GM10248 (cell line): ENCODE measurements around the gene RSRC1.

Experiments used
- CTCF ChIA-PET: fragments of 300-600 bp; sonication (Branson Sonifier 250); formaldehyde crosslinking; extraction: SDS; loops from one replicate; lab custom pipeline; 2021; ENCODE audit warnings: antibody characterized with exemption; lab: Yijun Ruan, JAX
- POLR2A ChIA-PET: fragments of 350-650 bp; sonication (Branson Sonifier 250); formaldehyde crosslinking; extraction: SDS; loops from one replicate; lab custom pipeline; 2020; ENCODE audit warnings: antibody characterized with exemption; lab: Yijun Ruan, JAX
- DNase-seq: peaks from one replicate; pipeline ENCODE4 v3.0.0; 2012; ENCODE audit errors: extremely low spot score
- CTCF ChIP-seq: IDR thresholded peaks from 2 replicates; pipeline ENCODE4 v1.5.1; 2012; ENCODE audit warnings: mild to moderate bottlenecking, low read depth; ENCODE audit errors: extremely low read depth, missing control alignments, control extremely low read depth

RSRC1 gene

GRCh38 chr3:158528076-158528674 is 418.3 kb downstream of the RSRC1 start:
- POLR2A ChIA-PET: no interaction called here
- no peak for TF ChIP-seq CTCF
- DNase-seq: no peak
- CTCF ChIA-PET: interaction anchor here (1.3 to 2.0 kb wide), 4 partner anchors 9 to 921 kb away, joined by 3 to 7 read pairs (median 4); no protein-coding TSS in a partner anchor

- no peak for DNase-seq
- TF ChIP-seq CTCF: no peak
- ChIA-PET CTCF (interaction anchor here (0.7 to 3.1 kb wide), 10 partner anchors 10 to 999 kb away, joined by 3 to 11 read pairs (median 4); no protein-coding TSS in a partner anchor), POLR2A (no interaction called here)
Observed at GRCh38 chr3:158531334-158531733, 421.4 kb downstream of the RSRC1 start.

- POLR2A ChIA-PET: no interaction called here
- no peak for DNase-seq
- CTCF ChIA-PET: interaction anchor here (0.8 to 3.1 kb wide), 9 partner anchors 15 to 1000 kb away, joined by 3 to 11 read pairs (median 5); no protein-coding TSS in a partner anchor
- TF ChIP-seq CTCF: peak; percentile 42
Observed at GRCh38 chr3:158532099-158532734, 422.3 kb downstream of the RSRC1 start.

- no peak for TF ChIP-seq CTCF
- DNase-seq: no peak
- ChIA-PET CTCF (interaction anchor here (1.8 kb wide), 1 partner anchor 10 kb away, joined by 4 read pairs; no protein-coding TSS in a partner anchor), POLR2A (no interaction called here)
Observed at GRCh38 chr3:158535918-158536317, 426.0 kb downstream of the RSRC1 start.

GRCh38 chr3:158539414-158540014 is 429.6 kb downstream of the RSRC1 start:
- ChIA-PET CTCF (interaction anchor here (0.6 to 2.9 kb wide), 20 partner anchors 8 to 1007 kb away, joined by 3 to 11 read pairs (median 5); partner anchors contain the start of genes GFM1 and MFSD1), POLR2A (no interaction called here)
- TF ChIP-seq CTCF: peak; percentile 30
- DNase-seq: no peak

- DNase-seq: no peak
- TF ChIP-seq CTCF: no peak
- ChIA-PET POLR2A (no interaction called here), CTCF (interaction anchor here (0.6 to 2.9 kb wide), 15 partner anchors 9 to 675 kb away, joined by 3 to 11 read pairs (median 6); partner anchors contain the start of genes GFM1 and MFSD1)
Observed at GRCh38 chr3:158540066-158540465, 430.2 kb downstream of the RSRC1 start.
